CD4-positive, alpha-beta T cell treated with Interleukin-2 at 100 ng/mL for 4 hours (primary cell): ENCODE data around the gene ITGB1.

Experiments
- DNase-seq: peaks from one replicate; pipeline ENCODE4 v3.0.0-alpha.2; 2020; ENCODE audit warnings: low spot score

Gene ITGB1

GRCh38 chr10:32888161-32888927 lies 69.7 kb downstream of the ITGB1 start:
- no peak for DNase-seq

- no peak for DNase-seq
These were observed 70.5 kb downstream of the ITGB1 start for GRCh38 chr10:32887481-32887880.

GRCh38 chr10:32882076-32882475 lies 76.0 kb downstream of the ITGB1 start:
- DNase-seq: no peak

GRCh38 chr10:32878646-32879045 lies 79.4 kb downstream of the ITGB1 start:
- no peak for DNase-seq

GRCh38 chr10:32877915-32878314 lies 80.1 kb downstream of the ITGB1 start:
- no peak for DNase-seq

- no peak for DNase-seq
These were observed 92.9 kb downstream of the ITGB1 start for GRCh38 chr10:32865170-32865569.

GRCh38 chr10:32854435-32854834 lies 103.6 kb downstream of the ITGB1 start:
- DNase-seq: no peak

- DNase-seq: no peak
These were observed 106.7 kb downstream of the ITGB1 start for GRCh38 chr10:32851301-32851700.
